Measurements from ENCODE around the gene SLC7A1. TPM values are rescaled to one million over a fixed set of nuclear protein-coding genes. Genes with fewer than 3 reads are reported as not detected.

SLC7A1 gene
- total and polyA plus RNA-seq, 2 of the 4 experiments (the other 2 are of a cell fraction): 9.7 to 22.3 TPM

- no peak overlapping the region for H3K23ac ChIP-seq (ENCODE audit: low read depth, low read length)
- no peaks in the 10 kb centered on the region for H3K9me3 ChIP-seq (ENCODE audit: control insufficient read depth, insufficient read depth, low read length)
- H3K9me1 ChIP-seq (ENCODE audit: insufficient read depth, low read length): peaks cover 35% of the 10 kb centered on the region
- no peaks in the 10 kb centered on the region for H3K27me3 ChIP-seq (ENCODE audit: control insufficient read depth, insufficient read depth, low read length)
- no peak overlapping the region for H2BK15ac ChIP-seq (ENCODE audit: low read depth, low read length)
- peaks cover 15% of the 10 kb centered on the region for H3K4me1 ChIP-seq (ENCODE audit: control insufficient read depth, insufficient read depth, low read length)
- POLR2A ChIA-PET (ENCODE audit: unreplicated experiment): no interaction called here
- intact Hi-C loops (cut with micrococcal nuclease) (no loop called here), in situ Hi-C loops (cut with MboI; ENCODE audit: low sequenced_read_pairs) (no loop called here), dilution Hi-C loops (cut with HindIII; ENCODE audit: low sequenced_read_pairs, unreplicated experiment) (no loop called here)
- H2BK20ac ChIP-seq (ENCODE audit: low read depth, low read length): no peak overlapping the region
- H2AK9ac ChIP-seq (replicated peaks; ENCODE audit: low read depth, low read length, poor library complexity): no peak overlapping the region
- peaks cover 94% of the 10 kb centered on the region for H4K20me1 ChIP-seq (ENCODE audit: insufficient read depth, low read length)
- no peak overlapping the region for H2AFZ ChIP-seq (replicated peaks; ENCODE audit: low read length, poor library complexity)
- no peak overlapping the region for H4K5ac ChIP-seq (ENCODE audit: low read depth, low read length)
- CTCF ChIA-PET: no interaction called here
- H3K4ac ChIP-seq (ENCODE audit: low read depth, low read length): no peak overlapping the region
- no peak overlapping the region for H3K9ac ChIP-seq (ENCODE audit: low read depth, low read length)
- no peak overlapping the region for H2AK5ac ChIP-seq (ENCODE audit: low read depth, low read length)
- WGBS, 2 experiments (ENCODE audit: extremely low coverage in 2 of 2, insufficient read length in 1 of 2): 100% methylated on average over 2 of the region's 8 CpGs; no CpG with 5 or more reads in 1 of the 2 experiments
- no peak overlapping the region for H3K4me2 ChIP-seq (ENCODE audit: low read depth, low read length)
- BruUV-seq (replicated peaks): no TSS peak
- no peak overlapping the region for H2BK5ac ChIP-seq (ENCODE audit: low read depth, low read length, poor library complexity, severe bottlenecking)
- H3K56ac ChIP-seq (ENCODE audit: extremely low read depth, insufficient read depth, low read length): no peak overlapping the region
- no peak overlapping the region for H2BK120ac ChIP-seq (ENCODE audit: low read depth, low read length)
- H3K14ac ChIP-seq (replicated peaks; ENCODE audit: low read depth, low read length): no peak overlapping the region
- H3K36me3 ChIP-seq (ENCODE audit: control insufficient read depth, insufficient read depth, low read length): 0 out of 2 replicates have a peak, but pooled peaks cover 3% of the 10 kb centered on the region
- ATAC-seq (ENCODE audit: low read depth) (no peak), DNase-seq (no peak)
- H4K91ac ChIP-seq (ENCODE audit: insufficient read depth, low read depth, low read length): no peak overlapping the region
- H4K8ac ChIP-seq (ENCODE audit: low read depth in 2 of 2, low read length in 2 of 2): no peak overlapping the region
- no peak overlapping the region for H3K18ac ChIP-seq (ENCODE audit: low read depth, low read length)
- H3K27ac ChIP-seq (ENCODE audit: insufficient read depth, low read length): no peak overlapping the region
- peaks cover 30 to 91% of the 10 kb centered on the region in 2 experiments for H3K79me1 ChIP-seq (ENCODE audit: low read depth in 1 of 2, low read length in 2 of 2)
- no peak overlapping the region for H3K4me3 ChIP-seq (ENCODE audit: insufficient read depth, low read depth, low read length)
- no peak for TF ChIP-seq USF2 (IDR thresholded peaks at IDR 0.05; ENCODE audit: low read depth, low read length)
- no peak for TF ChIP-seq BHLHE40 (IDR thresholded peaks at IDR 0.05; ENCODE audit: low read depth, low read length)
- TF ChIP-seq RAD21 (IDR thresholded peaks at IDR 0.05; ENCODE audit: low read length): no peak
- no peak for TF ChIP-seq NFE2L2 (IDR thresholded peaks at IDR 0.05; ENCODE audit: low read depth, low read length)
- no peak for TF ChIP-seq POLR2A (IDR thresholded peaks at IDR 0.05; ENCODE audit: low read depth, low read length)
- TF ChIP-seq CHD1 (IDR thresholded peaks at IDR 0.05; ENCODE audit: low read depth, low read length): no peak
Measured at GRCh38 chr13:29579094-29579493, 16.4 kb downstream of the SLC7A1 start.
